ENCODE results near the gene ITSN1. TPM values are rescaled to one million over a fixed set of nuclear protein-coding genes. Genes with fewer than 3 reads are reported as not detected.

The ITSN1 gene
- total RNA-seq, 4 donors from 2014 or later: 50.4 to 208 (median 96.7) TPM

DNA sequence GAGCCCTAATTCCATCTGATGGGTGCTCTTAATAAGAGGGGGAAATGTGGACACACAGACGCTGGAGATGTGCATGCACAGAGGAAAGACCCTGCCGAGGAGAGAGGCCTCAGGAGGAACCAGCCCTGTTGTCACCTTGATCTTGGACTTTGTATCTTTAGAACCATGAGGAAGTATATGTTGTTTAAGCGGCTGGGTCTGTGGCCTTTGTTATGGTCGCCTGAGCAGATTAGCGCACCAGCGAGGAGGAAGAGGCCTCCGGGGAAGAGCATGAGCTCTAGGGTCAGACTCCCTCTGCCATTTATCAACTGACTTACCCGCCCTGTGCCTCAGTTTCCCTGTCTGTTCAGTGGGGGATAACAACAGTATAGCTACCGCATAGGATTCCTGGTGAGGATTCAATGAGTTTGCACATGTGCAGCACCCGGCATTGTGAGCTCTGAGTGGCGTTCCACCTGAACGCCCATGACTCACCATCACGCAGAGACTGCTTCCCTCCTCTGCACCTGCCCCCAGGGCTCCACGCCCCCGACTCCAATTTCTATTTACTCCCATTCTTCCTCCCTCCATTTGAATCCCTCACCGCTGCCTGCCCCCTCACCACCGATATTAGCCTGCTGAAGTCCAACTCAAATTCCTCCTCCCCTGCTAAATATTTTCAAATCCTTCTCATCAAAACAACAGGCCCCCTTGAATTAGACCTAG, 206.1 kb downstream of the ITSN1 start:
- peaks cover 0 to 28% (median 7%) of the 10 kb centered on the region in 4 donors for H3K4me1 ChIP-seq
- WGBS, 2 donors: 87% methylated on average over 17 of the region's 17 CpGs
- no peaks in the 10 kb centered on the region for H3K36me3 ChIP-seq
- no peaks in the 10 kb centered on the region for H3K9me3 ChIP-seq
- TF ChIP-seq, protein P1, sequence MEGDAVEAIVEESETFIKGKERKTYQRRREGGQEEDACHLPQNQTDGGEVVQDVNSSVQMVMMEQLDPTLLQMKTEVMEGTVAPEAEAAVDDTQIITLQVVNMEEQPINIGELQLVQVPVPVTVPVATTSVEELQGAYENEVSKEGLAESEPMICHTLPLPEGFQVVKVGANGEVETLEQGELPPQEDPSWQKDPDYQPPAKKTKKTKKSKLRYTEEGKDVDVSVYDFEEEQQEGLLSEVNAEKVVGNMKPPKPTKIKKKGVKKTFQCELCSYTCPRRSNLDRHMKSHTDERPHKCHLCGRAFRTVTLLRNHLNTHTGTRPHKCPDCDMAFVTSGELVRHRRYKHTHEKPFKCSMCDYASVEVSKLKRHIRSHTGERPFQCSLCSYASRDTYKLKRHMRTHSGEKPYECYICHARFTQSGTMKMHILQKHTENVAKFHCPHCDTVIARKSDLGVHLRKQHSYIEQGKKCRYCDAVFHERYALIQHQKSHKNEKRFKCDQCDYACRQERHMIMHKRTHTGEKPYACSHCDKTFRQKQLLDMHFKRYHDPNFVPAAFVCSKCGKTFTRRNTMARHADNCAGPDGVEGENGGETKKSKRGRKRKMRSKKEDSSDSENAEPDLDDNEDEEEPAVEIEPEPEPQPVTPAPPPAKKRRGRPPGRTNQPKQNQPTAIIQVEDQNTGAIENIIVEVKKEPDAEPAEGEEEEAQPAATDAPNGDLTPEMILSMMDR (IDR thresholded peaks at IDR 0.05): no peak
- TF ChIP-seq POLR2A (IDR thresholded peaks at IDR 0.05): no peak
- no peak for TF ChIP-seq EP300 (IDR thresholded peaks at IDR 0.05)
- no peak overlapping the region for H3K27ac ChIP-seq
- no peak for DNase-seq (ENCODE audit: low spot score in 2 of 2)
- no peaks in the 10 kb centered on the region for H3K27me3 ChIP-seq
- no peak overlapping the region for H3K4me3 ChIP-seq

DNA sequence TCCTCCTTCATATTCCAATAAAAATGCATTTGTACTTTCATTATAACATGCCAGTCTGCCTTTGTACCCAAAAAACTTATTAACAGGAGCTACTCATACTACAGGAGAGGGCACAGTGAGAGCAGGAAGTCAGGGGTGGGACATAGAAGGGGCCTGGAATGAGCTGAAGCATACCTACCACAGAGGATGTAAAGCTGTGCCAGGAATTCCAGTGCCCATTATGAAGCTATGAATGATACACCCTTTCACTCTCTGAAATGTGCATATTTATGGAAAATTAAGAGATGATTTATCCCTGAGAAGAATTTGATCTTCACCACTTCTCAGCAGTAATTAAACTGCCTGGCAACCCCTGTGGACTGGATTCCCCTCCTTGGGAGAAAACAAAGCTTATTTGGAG, 207.5 kb downstream of the ITSN1 start:
- no peaks in the 10 kb centered on the region for H3K27me3 ChIP-seq
- TF ChIP-seq POLR2A (IDR thresholded peaks at IDR 0.05) (no peak), EP300 (IDR thresholded peaks at IDR 0.05) (no peak)
- TF ChIP-seq, protein P1 (IDR thresholded peaks at IDR 0.05): no peak
- no peaks in the 10 kb centered on the region for H3K36me3 ChIP-seq
- H3K4me1 ChIP-seq: peaks cover 0 to 19% (median under 1%) of the 10 kb centered on the region in 4 donors
- H3K27ac ChIP-seq: no peak overlapping the region
- no peak overlapping the region for H3K4me3 ChIP-seq
- no peak for DNase-seq (ENCODE audit: low spot score in 2 of 2)
- no peaks in the 10 kb centered on the region for H3K9me3 ChIP-seq

DNA sequence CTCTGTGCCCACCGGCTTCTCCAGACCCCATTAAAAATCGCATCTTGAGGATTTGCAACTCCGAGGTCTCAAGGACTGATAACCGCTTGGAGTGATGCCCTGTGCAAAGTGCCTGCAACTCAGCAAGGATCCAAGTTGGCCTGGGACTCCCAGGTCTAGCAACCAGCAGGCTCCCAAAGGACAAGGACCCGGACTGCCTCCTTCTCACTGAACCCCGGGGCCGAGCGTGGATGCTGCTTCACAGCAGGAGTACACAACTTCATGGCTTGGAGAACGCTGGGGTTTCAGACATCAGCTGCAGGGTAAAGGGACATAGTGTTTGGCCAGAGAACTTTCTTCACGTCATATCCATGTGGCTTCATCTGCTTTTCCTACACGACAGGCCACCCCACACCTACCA, 208.1 kb downstream of the ITSN1 start:
- no peak for TF ChIP-seq EP300 (IDR thresholded peaks at IDR 0.05)
- TF ChIP-seq POLR2A (IDR thresholded peaks at IDR 0.05): no peak
- TF ChIP-seq, protein P1 (IDR thresholded peaks at IDR 0.05): no peak
- Histone ChIP-seq H3K36me3 (no peaks in the 10 kb centered on the region), H3K4me3 (no peak overlapping the region), H3K9me3 (no peaks in the 10 kb centered on the region), H3K4me1 (peaks cover 0 to 14% (median 0%) of the 10 kb centered on the region in 4 donors), H3K27me3 (no peaks in the 10 kb centered on the region), H3K27ac (no peak overlapping the region)
- no peak for DNase-seq (ENCODE audit: low spot score in 2 of 2)
- WGBS, 2 donors: 90 to 94% methylated on average over 6 to 11 of the region's 11 CpGs

DNA sequence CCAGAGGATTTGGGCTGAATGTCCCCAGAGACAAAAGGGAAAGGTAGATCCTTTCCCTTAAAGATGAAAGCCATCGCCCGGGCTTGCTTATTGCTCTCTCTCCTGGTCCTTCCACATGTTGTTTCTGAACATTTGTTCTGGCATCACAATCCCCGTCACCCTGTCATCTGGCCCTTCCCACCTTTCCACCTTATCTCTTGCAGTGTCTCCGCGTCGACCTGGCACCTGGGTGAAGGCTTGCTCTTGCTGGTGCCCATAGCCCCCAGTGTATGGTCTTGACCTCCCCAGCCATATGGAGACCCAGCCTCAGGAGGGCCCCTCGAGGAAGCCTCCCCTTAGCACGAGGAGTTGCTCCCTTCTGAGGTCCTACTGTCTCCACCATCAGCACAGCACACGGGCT, 208.7 kb downstream of the ITSN1 start:
- Histone ChIP-seq H3K4me1 (peaks cover 0 to 13% (median 0%) of the 10 kb centered on the region in 4 donors), H3K36me3 (no peaks in the 10 kb centered on the region), H3K9me3 (no peaks in the 10 kb centered on the region), H3K4me3 (no peak overlapping the region), H3K27ac (no peak overlapping the region), H3K27me3 (no peaks in the 10 kb centered on the region)
- 93 to 95% methylated on average over 9 of the region's 9 CpGs for WGBS, 2 donors
- TF ChIP-seq POLR2A (IDR thresholded peaks at IDR 0.05): no peak
- no peak for TF ChIP-seq EP300 (IDR thresholded peaks at IDR 0.05)
- TF ChIP-seq, protein P1 (IDR thresholded peaks at IDR 0.05): no peak
- DNase-seq (ENCODE audit: low spot score in 2 of 2): no peak

DNA sequence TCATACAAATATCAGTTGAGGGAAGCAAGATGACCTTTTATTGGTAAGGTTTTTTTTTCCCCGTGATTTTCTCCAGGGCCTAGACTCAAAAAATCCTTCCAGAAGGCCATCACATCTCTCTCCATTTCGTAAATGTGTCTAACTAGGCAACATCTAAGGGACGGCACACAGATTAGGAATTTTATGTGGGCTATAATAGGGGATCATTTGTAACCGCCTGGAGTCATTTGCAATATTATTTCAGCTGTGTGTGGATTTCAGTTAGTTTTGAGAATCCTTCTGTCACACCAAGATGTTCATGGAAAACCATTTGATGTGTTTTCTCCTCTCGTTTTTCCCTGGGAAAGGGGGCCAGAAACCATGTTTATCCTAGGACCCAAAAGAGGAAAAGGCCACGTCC, 210.2 kb downstream of the ITSN1 start:
- peaks cover 0 to 13% (median 0%) of the 10 kb centered on the region in 4 donors for H3K4me1 ChIP-seq
- WGBS, 2 donors: 52 to 64% methylated on average over 6 of the region's 6 CpGs
- no peak for DNase-seq (ENCODE audit: low spot score in 2 of 2)
- no peak overlapping the region for H3K4me3 ChIP-seq
- no peak overlapping the region for H3K27ac ChIP-seq
- TF ChIP-seq, protein P1 (IDR thresholded peaks at IDR 0.05): no peak
- no peak for TF ChIP-seq EP300 (IDR thresholded peaks at IDR 0.05)
- TF ChIP-seq POLR2A (IDR thresholded peaks at IDR 0.05): no peak
- no peaks in the 10 kb centered on the region for H3K9me3 ChIP-seq
- no peaks in the 10 kb centered on the region for H3K27me3 ChIP-seq
- H3K36me3 ChIP-seq: no peaks in the 10 kb centered on the region

All from tibial nerve (tissue), 4 donors.